ENCODE results near the gene NLGN4X.

- no peak for TF ChIP-seq EZH2 (IDR thresholded peaks at IDR 0.05; ENCODE audit: borderline replicate concordance, low read length)
- no peak for TF ChIP-seq CTCF (IDR thresholded peaks at IDR 0.05; ENCODE audit: low read length)
Observed at GRCh38 chrX:5965406-5965805, 263.3 kb downstream of the NLGN4X start.

Data from OCI-LY1 (cell line).